Measurements from ENCODE around the gene DENND4C.

DENND4C gene

GRCh38 chr9:19288081-19288480 lies 57.6 kb downstream of the DENND4C start:
- Histone ChIP-seq H3K9ac (ENCODE audit: low read depth, low read length) (no peak overlapping the region), H4K20me1 (ENCODE audit: insufficient read depth, low read length) (no peaks in the 10 kb centered on the region), H3K4me1 (ENCODE audit: insufficient read depth, low read length) (no peaks in the 10 kb centered on the region), H3K27me3 (ENCODE audit: insufficient read depth, low read length, poor library complexity) (no peaks in the 10 kb centered on the region), H3K79me2 (ENCODE audit: insufficient read depth, low read length) (peaks cover 19% of the 10 kb centered on the region), H2AFZ (ENCODE audit: low read depth, low read length) (no peak overlapping the region), H3K4me3 (ENCODE audit: low read depth in 1 of 2, low read length in 2 of 2) (no peak overlapping the region), H3K4me2 (ENCODE audit: insufficient read depth, low read length) (no peak overlapping the region), H3K9me3 (ENCODE audit: insufficient read depth, low read length, severe bottlenecking) (no peaks in the 10 kb centered on the region), H3K27ac (ENCODE audit: low read length) (no peak overlapping the region), H3K36me3 (ENCODE audit: insufficient read depth, low read length) (peaks cover 33% of the 10 kb centered on the region)
- no peak for DNase-seq
- TF ChIP-seq EZH2 (IDR thresholded peaks at IDR 0.05; ENCODE audit: borderline replicate concordance, low read depth, low read length, severe bottlenecking) = no peak
- TF ChIP-seq, protein P1, sequence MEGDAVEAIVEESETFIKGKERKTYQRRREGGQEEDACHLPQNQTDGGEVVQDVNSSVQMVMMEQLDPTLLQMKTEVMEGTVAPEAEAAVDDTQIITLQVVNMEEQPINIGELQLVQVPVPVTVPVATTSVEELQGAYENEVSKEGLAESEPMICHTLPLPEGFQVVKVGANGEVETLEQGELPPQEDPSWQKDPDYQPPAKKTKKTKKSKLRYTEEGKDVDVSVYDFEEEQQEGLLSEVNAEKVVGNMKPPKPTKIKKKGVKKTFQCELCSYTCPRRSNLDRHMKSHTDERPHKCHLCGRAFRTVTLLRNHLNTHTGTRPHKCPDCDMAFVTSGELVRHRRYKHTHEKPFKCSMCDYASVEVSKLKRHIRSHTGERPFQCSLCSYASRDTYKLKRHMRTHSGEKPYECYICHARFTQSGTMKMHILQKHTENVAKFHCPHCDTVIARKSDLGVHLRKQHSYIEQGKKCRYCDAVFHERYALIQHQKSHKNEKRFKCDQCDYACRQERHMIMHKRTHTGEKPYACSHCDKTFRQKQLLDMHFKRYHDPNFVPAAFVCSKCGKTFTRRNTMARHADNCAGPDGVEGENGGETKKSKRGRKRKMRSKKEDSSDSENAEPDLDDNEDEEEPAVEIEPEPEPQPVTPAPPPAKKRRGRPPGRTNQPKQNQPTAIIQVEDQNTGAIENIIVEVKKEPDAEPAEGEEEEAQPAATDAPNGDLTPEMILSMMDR (IDR thresholded peaks at IDR 0.05; ENCODE audit: borderline replicate concordance, extremely low read depth, low read length, poor library complexity, severe bottlenecking) = no peak
- no peak for ATAC-seq (ENCODE audit: insufficient read depth, low read depth)

GRCh38 chr9:19290103-19290502 lies 59.6 kb downstream of the DENND4C start:
- no peaks in the 10 kb centered on the region for H4K20me1 ChIP-seq (ENCODE audit: insufficient read depth, low read length)
- H3K27me3 ChIP-seq (ENCODE audit: insufficient read depth, low read length, poor library complexity) = no peaks in the 10 kb centered on the region

DNA sequence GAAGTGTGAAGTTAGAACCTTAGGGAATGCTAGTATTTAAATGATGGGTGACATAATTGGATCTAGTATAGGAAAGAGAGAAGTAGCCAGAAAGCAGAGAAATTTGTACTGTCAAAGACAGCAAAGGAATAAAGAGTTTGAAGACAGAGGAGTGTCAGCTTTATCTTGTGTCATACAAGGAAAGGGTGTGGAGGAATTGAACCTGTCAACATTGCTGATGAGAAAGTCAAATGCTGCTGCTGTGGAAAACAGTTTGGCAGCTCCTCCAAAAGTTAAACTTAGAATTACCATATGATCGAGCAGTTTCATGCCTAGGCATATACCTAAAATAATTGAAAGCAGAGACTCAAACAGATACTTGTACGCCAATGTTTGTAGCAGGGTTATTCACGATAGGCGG lies 63.7 kb downstream of the DENND4C start:
- H3K27me3 ChIP-seq (ENCODE audit: insufficient read depth, low read length, poor library complexity) = no peaks in the 10 kb centered on the region
- H3K4me1 ChIP-seq (ENCODE audit: insufficient read depth, low read length) = no peaks in the 10 kb centered on the region
- DNase-seq (no peak), ATAC-seq (ENCODE audit: insufficient read depth, low read depth) (no peak)
- no peak overlapping the region for H2AFZ ChIP-seq (ENCODE audit: low read depth, low read length)
- no peaks in the 10 kb centered on the region for H4K20me1 ChIP-seq (ENCODE audit: insufficient read depth, low read length)
- no peaks in the 10 kb centered on the region for H3K9me3 ChIP-seq (ENCODE audit: insufficient read depth, low read length, severe bottlenecking)
- H3K4me3 ChIP-seq (ENCODE audit: low read depth in 1 of 2, low read length in 2 of 2) = no peak overlapping the region
- H3K9ac ChIP-seq (ENCODE audit: low read depth, low read length) = no peak overlapping the region
- no peaks in the 10 kb centered on the region for H3K79me2 ChIP-seq (ENCODE audit: insufficient read depth, low read length)
- H3K27ac ChIP-seq (ENCODE audit: low read length) = no peak overlapping the region
- peaks cover 36% of the 10 kb centered on the region for H3K36me3 ChIP-seq (ENCODE audit: insufficient read depth, low read length)
- no peak for TF ChIP-seq EZH2 (IDR thresholded peaks at IDR 0.05; ENCODE audit: borderline replicate concordance, low read depth, low read length, severe bottlenecking)
- TF ChIP-seq, protein P1 (IDR thresholded peaks at IDR 0.05; ENCODE audit: borderline replicate concordance, extremely low read depth, low read length, poor library complexity, severe bottlenecking) = no peak
- H3K4me2 ChIP-seq (ENCODE audit: insufficient read depth, low read length) = no peak overlapping the region

More at GRCh38 chr9:19290103-19290502, 59.6 kb downstream of the DENND4C start:
- no peaks in the 10 kb centered on the region for H3K9me3 ChIP-seq (ENCODE audit: insufficient read depth, low read length, severe bottlenecking)
- H3K4me3 ChIP-seq (ENCODE audit: low read depth in 1 of 2, low read length in 2 of 2) = no peak overlapping the region
- no peak for DNase-seq
- H3K9ac ChIP-seq (ENCODE audit: low read depth, low read length) = no peak overlapping the region
- H3K27ac ChIP-seq (ENCODE audit: low read length) = no peak overlapping the region
- H3K4me2 ChIP-seq (ENCODE audit: insufficient read depth, low read length) = no peak overlapping the region
- no peak for ATAC-seq (ENCODE audit: insufficient read depth, low read depth)
- no peaks in the 10 kb centered on the region for H3K4me1 ChIP-seq (ENCODE audit: insufficient read depth, low read length)
- peaks cover 33% of the 10 kb centered on the region for H3K36me3 ChIP-seq (ENCODE audit: insufficient read depth, low read length)
- no peak overlapping the region for H2AFZ ChIP-seq (ENCODE audit: low read depth, low read length)
- no peak for TF ChIP-seq EZH2 (IDR thresholded peaks at IDR 0.05; ENCODE audit: borderline replicate concordance, low read depth, low read length, severe bottlenecking)
- TF ChIP-seq, protein P1 (IDR thresholded peaks at IDR 0.05; ENCODE audit: borderline replicate concordance, extremely low read depth, low read length, poor library complexity, severe bottlenecking) = no peak
- peaks cover 9% of the 10 kb centered on the region for H3K79me2 ChIP-seq (ENCODE audit: insufficient read depth, low read length)

Data from DND-41 (cell line).